ENCODE measurements around the gene SRSF6.

The SRSF6 gene

DNA sequence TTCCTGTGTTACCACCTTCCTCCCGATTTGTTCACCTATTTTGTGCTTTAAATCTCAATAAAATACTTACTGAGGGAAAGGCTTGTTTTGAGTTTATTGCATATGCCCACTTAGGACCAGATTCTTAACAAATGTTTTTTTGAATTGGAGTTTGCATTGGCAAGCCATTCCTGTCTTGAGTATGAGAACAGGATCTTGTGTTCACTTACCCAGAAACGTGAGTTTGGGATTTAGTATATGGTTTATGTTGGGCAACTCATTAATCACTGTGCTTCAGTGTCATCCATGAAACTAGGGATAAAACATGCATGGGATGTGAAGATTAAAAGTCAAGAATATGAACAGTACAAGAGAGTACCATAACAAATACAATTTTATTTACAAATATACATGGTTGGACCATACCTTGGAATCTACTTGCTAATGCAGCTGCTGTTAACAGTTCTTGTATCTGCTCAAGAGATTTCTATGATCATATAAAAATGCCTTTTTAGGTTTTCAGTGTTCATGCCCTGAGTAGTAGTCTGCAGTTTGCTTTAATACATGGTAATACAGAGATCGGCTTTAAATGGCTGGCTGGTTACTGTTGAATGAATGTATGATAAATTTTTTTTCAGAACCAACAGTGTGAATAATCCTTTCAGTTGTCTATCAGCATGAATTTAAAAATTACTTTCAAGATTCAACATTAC is 6.0 kb downstream of the SRSF6 start:
- CTCF ChIA-PET = no interaction called here
- TF ChIP-seq, protein P1, sequence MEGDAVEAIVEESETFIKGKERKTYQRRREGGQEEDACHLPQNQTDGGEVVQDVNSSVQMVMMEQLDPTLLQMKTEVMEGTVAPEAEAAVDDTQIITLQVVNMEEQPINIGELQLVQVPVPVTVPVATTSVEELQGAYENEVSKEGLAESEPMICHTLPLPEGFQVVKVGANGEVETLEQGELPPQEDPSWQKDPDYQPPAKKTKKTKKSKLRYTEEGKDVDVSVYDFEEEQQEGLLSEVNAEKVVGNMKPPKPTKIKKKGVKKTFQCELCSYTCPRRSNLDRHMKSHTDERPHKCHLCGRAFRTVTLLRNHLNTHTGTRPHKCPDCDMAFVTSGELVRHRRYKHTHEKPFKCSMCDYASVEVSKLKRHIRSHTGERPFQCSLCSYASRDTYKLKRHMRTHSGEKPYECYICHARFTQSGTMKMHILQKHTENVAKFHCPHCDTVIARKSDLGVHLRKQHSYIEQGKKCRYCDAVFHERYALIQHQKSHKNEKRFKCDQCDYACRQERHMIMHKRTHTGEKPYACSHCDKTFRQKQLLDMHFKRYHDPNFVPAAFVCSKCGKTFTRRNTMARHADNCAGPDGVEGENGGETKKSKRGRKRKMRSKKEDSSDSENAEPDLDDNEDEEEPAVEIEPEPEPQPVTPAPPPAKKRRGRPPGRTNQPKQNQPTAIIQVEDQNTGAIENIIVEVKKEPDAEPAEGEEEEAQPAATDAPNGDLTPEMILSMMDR (IDR thresholded peaks at IDR 0.05; ENCODE audit: control extremely low read depth, extremely low read depth, low read depth, missing control alignments) = no peak
- POLR2A ChIA-PET = interaction anchor here (1.0 kb wide), 1 partner anchor 127 kb away, joined by 3 read pairs; the partner anchor contains the start of gene IFT52
- DNase-seq (ENCODE audit: extremely low spot score) = no peak

DNA sequence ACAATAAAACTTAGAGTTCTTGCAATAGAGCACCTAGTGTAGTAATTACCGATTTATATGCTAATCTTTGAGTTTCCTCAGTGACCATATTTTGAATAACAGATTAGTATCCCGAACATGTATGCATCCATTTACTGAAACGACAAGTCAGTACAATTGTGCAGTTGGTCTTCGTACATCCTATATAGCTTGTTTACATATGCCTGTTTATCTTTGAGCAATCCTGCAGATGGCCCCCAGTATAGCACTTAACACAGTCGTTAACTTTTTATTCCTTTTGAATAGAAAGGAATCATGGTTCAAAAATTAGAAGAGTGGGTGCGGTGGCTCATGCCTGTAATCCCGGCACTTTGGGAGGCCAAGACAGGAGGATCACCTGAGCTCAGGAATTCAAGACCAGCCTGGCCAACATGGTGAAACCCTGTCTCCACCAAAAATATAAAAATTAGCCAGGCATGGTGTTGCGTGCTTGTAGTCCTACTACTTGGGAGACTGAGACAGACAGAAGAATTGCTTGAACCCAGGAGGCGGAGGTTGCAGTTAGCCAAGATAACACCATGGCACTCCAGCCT is 6.6 kb downstream of the SRSF6 start:
- CTCF ChIA-PET = no interaction called here

DNA sequence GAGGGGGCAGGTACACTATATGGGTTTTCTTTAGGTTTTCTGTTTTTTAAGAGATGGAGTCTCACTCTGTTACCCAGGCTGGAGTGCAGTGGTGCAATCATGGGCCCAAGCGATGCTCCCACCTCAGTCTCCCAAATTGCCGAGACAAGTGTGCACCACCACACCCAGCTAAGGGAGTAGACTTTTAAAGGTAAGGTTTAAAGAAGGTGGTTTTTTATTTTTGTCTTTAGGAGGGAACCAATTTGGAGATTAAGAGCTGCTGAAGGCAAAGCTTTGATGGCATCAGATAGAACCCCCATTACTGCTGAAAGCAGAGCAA is 7.9 kb downstream of the SRSF6 start:
- TF ChIP-seq, protein P1 (IDR thresholded peaks at IDR 0.05; ENCODE audit: control extremely low read depth, extremely low read depth, low read depth, missing control alignments) = no peak
- ChIA-PET CTCF (interaction anchor here (0.6 to 0.9 kb wide), 2 partner anchors 16 to 21 kb away, joined by 3 read pairs; no protein-coding TSS in a partner anchor), POLR2A (interaction anchor here (0.5 to 2.5 kb wide), 8 partner anchors 8 to 604 kb away, joined by 3 to 16 read pairs (median 4); partner anchors contain the start of genes IFT52 and SRSF6)
- no peak for DNase-seq (ENCODE audit: extremely low spot score)

More for the DNA sequence above, 6.6 kb downstream of the SRSF6 start:
- POLR2A ChIA-PET = interaction anchor here (1.0 kb wide), 1 partner anchor 126 kb away, joined by 3 read pairs; the partner anchor contains the start of gene IFT52
- no peak for DNase-seq (ENCODE audit: extremely low spot score)
- TF ChIP-seq, protein P1 (IDR thresholded peaks at IDR 0.05; ENCODE audit: control extremely low read depth, extremely low read depth, low read depth, missing control alignments) = no peak

DNA sequence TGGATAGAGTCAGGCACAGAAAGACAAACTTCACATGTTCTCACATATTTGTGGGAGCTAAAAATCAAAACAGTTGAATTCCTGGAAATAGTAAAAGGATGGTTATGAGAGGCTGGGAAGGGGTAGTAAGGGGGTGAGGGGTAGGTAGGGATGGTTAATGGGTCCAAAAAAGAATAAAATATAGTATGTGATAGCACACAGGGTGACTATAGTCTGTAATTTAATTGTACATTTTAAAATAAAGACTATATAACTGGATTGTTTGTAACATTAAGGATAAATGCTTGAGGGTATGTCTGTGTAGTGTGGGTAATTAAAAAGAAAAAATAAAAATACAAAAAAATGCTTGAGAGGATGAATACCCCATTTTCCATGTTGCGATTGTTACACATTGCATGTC is 9.9 kb downstream of the SRSF6 start:
- POLR2A ChIA-PET = interaction anchor here (0.6 to 2.5 kb wide), 4 partner anchors 10 to 716 kb away, joined by 3 to 14 read pairs (median 3); partner anchors contain the start of gene SRSF6
- TF ChIP-seq, protein P1 (IDR thresholded peaks at IDR 0.05; ENCODE audit: control extremely low read depth, extremely low read depth, low read depth, missing control alignments) = no peak
- DNase-seq (ENCODE audit: extremely low spot score) = no peak
- CTCF ChIA-PET = interaction anchor here (1.5 to 1.8 kb wide), 2 partner anchors 8 to 19 kb away, joined by 4 to 8 read pairs; no protein-coding TSS in a partner anchor

DNA sequence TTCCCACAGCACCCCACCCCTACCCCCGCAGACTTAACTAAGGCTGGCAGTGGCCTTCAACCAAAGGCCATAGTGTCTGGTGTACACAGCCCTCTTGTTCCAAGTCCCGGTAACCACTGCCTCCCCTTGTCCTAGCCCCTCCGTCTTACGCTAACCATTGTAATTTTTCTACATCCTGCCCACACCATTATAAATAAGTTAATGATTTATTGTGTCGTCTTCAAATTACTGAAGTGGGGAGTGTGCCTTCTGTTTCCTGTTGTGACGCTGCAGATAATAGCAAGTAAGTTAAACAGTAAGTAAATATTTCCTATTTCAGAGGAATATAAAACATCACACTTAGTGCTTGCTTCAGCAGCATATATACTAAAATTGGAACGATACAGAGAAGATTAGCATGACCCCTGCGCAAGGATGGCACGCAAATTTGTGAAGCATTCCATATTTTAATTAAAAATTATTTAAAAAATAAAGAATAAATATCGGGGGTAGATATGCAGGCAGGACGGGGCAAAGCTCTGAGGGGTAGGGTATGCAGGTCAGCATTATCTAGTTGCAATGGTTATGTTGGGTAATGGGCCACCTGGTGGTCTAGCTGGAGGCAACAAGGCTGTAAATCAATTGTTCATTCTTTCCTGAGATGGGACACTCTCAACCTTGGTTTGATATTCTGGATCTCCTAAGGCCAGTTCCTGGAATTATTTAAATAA is 15.1 kb downstream of the SRSF6 start:
- ChIA-PET POLR2A (no interaction called here), CTCF (interaction anchor here (1.2 kb wide), 1 partner anchor 717 kb away, joined by 3 read pairs; no protein-coding TSS in a partner anchor)
- DNase-seq (ENCODE audit: extremely low spot score) = no peak
- TF ChIP-seq, protein P1 (IDR thresholded peaks at IDR 0.05; ENCODE audit: control extremely low read depth, extremely low read depth, low read depth, missing control alignments) = no peak

DNA sequence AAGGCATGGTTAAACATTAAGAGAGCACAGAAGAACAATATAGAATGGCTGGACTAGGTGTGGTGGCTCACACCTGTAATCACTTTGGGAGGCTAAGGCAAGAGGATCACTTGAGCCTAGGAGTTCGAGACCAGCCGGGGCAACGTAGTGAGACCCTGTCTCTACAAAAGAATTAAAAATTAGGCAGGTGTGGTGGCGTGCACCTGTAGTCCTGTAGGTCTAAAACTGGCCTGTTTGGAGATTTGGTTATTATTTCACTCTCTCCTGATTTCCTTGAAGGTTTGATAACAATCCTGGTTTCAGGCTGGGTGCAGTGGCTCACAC is 15.6 kb downstream of the SRSF6 start:
- DNase-seq (ENCODE audit: extremely low spot score) = no peak
- CTCF ChIA-PET = interaction anchor here (1.2 kb wide), 1 partner anchor 717 kb away, joined by 3 read pairs; no protein-coding TSS in a partner anchor
- TF ChIP-seq, protein P1 (IDR thresholded peaks at IDR 0.05; ENCODE audit: control extremely low read depth, extremely low read depth, low read depth, missing control alignments) = no peak
- POLR2A ChIA-PET = no interaction called here
